ENCODE measurements around the gene TVP23A.

DNA sequence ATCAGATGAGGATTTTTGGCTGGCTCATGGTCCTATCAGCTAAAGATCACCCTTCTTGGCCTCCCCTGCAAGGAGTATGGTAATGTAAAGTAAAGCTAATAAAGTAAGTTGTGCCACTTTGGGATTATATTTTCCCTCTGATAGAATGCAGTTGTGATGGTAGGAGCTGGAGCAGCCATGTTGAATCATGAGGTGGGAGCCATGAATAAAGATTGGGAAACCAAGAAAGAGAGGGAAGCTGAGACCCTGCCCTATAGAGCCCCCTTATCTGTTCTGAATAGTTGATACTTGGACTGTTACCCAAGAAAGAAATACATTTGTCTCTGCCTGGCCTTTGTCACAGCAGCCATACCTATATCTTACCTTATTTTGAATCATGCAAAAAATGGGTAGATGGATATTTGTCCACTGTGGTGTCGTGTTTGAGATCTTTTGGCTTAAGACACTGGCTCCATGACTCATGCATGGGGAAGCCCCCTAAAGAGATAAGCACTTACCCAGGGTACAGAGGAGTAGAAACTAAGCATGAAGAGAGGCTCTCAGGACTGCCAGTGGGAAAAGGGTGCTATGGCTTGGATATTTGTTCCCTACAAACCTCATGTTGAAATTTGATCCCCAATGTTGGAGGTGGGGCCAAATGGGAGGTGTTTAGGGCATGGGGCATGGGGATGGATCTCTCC lies 17.7 kb upstream of the TVP23A start:
- TF ChIP-seq POLR2A (IDR thresholded peaks at IDR 0.05) (no peak), EP300 (IDR thresholded peaks at IDR 0.05) (no peak)
- TF ChIP-seq, protein P1, sequence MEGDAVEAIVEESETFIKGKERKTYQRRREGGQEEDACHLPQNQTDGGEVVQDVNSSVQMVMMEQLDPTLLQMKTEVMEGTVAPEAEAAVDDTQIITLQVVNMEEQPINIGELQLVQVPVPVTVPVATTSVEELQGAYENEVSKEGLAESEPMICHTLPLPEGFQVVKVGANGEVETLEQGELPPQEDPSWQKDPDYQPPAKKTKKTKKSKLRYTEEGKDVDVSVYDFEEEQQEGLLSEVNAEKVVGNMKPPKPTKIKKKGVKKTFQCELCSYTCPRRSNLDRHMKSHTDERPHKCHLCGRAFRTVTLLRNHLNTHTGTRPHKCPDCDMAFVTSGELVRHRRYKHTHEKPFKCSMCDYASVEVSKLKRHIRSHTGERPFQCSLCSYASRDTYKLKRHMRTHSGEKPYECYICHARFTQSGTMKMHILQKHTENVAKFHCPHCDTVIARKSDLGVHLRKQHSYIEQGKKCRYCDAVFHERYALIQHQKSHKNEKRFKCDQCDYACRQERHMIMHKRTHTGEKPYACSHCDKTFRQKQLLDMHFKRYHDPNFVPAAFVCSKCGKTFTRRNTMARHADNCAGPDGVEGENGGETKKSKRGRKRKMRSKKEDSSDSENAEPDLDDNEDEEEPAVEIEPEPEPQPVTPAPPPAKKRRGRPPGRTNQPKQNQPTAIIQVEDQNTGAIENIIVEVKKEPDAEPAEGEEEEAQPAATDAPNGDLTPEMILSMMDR (IDR thresholded peaks at IDR 0.05), result no peak

All from stomach (tissue), 4 donors.